NAMALWA (cell line): Measurements from ENCODE around the gene CDK17.
"Not testable (repeated sequence)": the region's sequence is repeated elsewhere in the genome, so short reads cannot be mapped to it uniquely, and the experiment has no call there.

Experiments
- DNase-seq: peaks from one replicate; pipeline ENCODE4 v3.0.0-alpha.2; 2015; ENCODE audit warnings: low spot score

The CDK17 gene

DNA sequence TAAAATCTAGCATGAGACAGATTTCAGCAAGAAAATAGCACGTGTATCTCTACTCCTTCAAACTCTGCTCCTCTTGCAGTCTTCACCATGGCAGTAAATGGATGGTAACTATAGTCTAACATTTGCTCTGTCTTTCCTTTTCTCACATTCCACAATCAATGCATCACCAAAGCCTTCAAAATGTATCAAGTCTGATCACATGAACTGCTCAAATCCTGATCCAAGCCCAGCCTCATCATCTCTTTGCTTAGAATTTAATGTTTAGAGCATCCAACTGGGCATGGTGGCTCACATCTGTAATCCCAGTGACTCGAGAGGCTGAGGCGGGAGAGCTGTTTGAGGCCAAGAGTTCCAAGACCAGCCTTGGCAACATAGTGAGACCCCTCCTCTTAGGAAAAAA is 45.9 kb downstream of the CDK17 start:
- DNase-seq = no peak

DNA sequence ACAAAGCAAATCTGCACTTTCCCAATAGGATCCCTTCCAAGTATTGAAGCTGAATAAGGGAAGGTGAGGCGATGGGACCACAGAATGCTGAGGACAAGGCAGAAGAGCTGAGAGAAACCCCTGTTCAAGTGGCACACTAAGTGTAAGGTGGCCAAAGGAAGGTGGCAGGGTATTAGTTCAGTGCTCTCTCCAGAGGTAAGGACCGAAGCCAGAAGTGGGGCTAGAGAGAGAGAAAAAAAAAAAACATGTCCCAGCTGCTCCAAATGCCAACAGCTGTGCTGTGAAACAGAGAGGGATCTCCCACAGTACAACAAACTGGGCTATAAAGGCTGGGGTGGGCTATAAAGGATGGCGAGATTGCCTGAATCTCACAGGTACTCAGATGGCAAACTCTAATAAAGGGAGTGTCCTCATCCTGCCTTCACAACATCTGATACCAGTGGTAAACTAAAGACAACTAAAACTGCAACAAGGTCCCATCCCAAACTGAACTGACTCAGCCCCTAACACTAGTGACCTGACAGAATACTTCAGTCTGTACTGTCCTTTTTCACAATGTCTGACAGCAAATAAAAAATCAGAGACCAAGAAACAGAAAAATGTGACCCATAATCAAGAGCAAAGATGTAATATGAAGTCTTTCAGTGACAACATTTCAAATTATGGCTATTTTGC is 47.9 kb downstream of the CDK17 start:
- DNase-seq = no peak

DNA sequence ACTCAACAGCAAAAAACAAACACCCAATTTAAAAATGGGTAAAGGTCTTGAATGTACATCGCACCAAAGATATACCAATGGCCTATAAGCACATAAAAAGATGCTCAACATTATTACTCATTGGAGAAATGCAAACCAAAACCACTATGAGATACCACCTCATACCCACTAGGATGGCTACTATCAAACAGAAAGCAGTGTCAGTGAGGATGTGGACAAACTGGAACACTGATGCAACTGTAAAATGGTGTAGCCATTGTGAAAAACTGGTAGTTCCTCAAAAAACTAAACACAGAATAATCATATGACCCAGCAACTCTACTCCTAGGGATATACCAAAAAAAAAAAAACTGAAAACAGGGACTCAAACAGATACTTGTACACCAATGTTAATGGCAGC is 49.3 kb downstream of the CDK17 start:
- DNase-seq = no peak

DNA sequence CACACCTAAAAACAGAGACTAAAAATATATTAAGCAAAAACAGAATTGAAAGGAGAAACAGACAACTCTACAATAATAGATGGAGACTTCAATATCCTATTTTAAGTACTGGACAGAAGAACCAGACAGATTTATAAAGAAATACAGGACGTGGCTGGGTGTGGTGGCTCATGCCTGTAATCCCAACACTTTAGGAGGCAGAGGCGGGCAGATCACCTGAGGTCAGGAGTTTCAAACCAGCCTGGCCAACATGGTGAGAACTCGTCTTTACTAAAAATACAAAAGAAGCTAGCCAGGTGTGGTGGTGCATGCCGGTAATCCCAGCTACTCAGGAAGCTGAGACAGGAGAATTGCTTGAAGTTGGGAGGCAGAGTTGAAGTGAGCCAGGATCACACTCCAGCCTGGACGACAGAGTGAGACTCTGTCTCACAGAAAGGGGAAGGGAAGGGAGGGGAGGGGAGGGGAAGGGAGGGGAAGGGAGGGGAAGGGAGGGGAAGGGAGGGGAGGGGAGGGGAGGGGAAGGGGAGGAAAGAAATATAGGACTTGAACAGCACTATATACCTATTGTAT is 53.0 kb downstream of the CDK17 start:
- DNase-seq = no peak

DNA sequence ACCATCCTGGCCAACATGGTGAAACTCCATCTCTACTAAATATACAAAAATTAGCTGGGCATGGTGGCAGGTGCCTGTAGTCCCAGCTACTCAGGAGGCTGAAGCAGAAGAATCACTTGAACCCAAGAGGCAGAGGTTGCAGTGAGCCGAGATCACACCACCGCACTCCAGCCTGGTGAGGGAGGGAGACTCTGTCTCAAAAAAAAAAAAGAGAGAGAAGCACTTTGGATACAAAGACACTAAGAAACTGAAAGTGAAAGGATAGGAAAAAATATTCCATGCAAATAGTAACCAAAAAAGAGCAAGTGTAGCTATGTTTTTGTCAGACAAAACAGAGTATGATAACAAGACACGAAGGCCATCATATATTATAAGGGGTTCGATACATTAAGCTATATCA is 53.5 kb downstream of the CDK17 start:
- DNase-seq = peak; percentile 22

DNA sequence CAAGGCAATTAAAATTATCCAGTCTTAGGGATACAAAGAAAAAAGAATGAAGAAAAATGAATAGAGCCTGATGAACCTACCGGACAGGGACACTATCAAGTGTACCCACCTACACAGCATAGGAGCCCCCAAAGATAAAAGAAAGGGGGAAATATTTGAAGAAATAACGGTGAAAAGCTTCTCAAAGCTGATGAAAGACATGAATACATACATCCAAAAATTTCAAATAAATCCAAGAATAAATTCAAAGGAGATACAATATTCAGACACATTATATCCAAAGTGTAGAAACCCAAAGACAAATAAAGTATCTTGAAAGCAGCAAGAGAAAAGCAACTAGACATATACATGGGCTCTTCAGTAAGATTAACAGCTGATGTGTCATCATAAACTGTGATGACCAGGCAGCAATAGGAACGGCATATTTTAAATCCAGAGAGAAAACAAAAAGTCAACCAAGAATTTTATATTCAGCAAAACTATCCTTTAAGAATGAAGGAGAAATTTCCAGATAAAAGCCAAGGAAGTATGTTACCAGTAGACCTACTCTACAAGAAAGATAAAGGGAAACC is 56.0 kb downstream of the CDK17 start:
- DNase-seq = no peak

DNA sequence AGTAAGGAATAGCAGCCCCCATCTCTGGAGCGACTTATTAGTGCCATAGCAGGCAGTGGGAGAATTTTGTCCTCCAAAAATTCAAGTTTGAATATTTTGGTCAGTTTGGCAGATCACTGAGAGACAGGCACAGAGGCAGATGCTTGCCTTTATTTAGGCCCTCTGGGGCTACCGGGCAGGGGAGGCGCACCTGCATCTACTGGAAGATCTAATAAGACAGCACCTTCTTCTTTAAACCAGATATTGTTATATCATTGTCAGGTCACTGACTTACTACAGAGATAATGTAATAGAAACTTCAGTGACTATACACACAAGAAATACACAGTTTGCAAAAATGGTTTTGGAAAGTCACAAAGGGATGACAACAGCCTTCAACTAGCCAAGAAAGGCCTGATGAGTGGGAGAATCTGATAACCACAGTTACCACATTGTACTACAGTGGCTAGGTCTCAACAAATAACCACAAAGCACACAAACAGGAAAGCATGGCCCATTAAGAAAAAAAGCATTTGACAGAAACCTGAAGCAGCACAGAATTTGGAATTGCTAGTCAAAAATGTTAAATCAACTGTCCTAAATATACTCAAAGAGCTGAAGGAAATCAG is 56.8 kb downstream of the CDK17 start:
- peak; percentile 26 for DNase-seq

DNA sequence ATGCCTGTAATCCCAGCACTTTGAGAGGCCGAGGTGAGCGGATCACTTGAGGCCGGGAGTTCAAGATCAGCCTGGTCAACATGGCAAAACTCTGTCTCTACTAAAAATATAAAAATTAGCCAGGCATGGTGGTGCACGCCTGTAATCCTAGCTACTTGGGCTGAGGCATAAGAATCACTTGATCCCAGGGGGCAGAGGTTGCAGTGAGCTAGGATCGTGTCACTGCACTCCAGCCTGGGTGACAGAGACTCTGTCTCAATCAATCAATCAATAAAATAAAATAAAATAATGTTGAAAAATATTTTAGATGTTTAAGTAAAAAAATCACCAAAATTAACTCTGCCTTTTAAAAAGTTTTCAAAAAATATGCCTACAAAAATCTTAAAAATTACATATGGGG is 60.6 kb downstream of the CDK17 start:
- not testable (repeated sequence) for DNase-seq

DNA sequence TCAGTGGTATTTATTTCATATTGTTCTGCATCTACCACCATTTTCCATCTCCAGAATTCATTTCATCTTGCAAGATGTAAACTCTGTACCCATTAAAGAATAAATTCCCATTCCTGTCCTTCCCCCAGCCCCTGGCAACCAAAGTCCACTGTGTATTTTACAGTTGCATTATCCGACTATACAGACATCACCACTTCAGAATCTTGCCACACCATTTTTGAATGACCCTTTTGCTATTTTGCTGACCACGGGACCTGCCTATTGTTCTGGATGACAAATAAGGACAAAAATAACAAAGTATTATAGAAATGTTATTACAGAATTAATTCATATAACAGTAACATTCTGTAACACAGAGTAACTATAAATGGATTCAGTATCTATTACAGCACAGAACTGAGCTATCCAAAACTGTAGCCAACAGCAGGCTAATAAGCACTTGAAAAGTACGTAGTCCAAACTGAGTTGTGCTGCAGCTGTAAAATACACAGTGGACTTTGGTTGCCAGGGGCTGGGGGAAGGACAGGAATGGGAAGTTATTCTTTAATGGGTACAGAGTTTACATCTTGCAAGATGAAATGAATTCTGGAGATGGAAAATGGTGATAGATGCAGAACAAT is 61.3 kb downstream of the CDK17 start:
- DNase-seq = no peak

DNA sequence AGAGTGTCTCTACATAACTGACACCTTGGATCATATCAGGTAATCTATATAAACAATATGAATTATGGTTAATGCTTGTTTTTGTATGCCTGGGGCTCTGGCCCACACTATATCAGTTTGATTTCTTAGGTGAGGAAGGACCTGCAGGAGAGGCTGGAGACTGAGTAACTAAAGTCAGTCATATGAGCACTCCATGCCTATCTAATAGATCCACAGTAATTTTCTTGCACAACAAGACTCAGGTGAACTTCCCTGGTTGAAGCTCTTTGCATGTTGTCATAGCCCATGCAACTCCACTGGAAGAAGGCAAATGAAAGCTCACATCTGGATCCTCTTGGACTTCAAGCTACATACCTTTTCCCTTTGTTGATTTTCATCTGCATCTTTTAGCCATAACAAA is 62.3 kb downstream of the CDK17 start:
- DNase-seq = no peak

DNA sequence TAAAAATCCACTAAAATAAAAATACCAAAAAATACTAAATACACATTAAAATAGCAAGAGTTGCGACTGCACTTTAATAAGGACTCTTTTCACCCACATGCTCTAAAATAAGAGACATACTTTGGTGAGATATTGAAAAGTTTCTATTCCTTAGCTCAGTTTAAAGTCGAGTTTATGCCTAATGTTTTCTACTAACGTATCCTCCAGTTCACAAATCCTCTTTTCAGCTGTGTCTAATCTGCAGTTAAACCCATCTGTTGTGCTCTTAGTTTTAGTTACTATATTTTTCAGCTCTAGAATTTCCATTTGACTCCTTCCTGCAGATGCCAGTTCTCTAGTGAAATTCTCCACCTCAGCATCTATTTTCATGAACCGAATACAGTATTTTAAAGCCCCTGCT is 63.8 kb downstream of the CDK17 start:
- DNase-seq = no peak

DNA sequence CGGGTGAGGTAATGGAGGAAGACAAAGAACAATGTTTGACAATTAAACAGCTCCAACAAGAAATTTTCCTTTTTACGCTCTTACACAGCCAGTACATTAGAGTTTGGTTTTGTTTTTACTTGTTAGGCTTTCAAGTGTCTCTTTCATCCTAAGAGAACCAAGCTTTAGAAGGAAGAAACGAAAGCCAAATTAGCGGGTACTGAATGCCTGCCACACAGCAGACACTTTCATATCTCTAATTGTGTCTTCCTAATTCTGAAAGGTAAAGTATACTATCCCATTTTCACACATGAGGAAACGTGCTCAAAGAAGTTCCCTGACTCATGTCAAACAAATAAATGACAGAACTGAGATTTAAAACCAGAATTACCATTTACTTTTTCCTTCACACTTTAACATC is 65.0 kb downstream of the CDK17 start:
- DNase-seq = no peak

DNA sequence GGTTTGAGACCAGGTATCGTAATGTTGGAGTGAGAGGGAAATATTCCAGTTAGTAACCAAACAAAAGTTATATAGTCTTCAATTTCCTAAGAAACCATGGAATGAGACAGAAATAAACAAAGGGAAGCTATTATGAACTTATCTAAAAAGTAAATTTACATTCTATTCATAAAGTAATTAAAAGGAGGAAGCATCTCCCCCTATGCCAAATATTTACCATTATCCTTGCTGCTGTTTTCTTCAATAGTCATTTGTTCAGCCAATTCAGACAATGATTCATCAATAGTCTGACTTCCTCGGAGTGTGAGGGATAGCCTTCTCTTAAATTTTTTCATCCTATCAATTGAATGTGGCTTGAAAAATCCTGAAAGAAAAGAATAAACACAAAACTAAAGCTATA is 65.7 kb downstream of the CDK17 start:
- DNase-seq = no peak

DNA sequence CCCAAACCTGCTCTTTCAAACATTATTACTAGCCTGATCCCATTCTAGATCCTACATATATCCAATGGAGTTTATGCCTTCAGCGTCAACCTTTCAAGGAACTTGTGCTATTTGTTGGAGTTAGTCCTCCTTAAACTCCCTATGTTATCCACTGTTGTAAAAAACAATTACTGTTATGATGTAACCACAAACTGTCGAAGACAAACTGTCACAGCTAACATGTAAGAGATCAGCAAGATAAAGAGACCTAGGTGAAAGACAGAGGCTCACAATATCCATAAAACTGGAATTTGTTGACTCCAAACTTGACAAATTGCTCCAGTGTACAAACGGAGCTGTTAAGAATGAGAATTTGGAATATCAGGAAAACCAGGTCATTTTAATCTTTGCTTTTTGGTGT is 70.7 kb downstream of the CDK17 start:
- no peak for DNase-seq

DNA sequence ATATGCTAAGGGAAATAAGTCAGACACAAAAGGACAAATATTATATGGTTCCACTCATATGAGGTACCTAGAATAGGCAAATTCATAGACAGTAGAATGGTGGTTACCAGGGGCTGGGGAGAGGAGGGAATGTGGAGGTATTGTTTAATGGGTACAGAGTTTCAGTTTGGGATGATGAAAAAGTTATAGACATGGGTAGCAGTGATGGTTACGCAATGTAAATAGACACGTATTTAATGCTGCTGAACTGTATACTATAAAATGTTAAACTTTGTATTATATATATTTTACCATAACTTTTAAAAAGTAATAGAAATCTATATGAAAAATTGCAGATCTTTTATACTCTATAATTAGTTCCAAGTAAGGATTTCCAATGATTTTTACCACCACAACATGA is 71.2 kb downstream of the CDK17 start:
- no peak for DNase-seq

DNA sequence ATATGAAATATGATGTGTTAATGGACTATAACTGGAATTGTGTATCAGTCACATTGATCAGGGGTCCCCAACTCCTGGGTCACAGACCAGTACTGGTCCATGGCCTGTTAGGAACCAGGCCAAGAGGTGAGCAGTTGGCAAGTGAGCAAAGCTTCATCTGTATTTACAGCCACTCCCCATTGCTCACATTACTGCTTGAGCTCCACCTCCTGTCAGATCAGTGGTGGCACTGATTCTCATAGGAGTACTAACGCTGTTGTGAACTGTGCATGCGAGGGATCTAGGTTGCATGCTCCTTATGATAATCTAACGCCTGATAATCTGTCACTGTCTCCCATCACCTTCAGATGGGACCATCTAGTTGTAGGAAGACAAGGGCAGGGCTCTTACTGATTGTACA is 72.3 kb downstream of the CDK17 start:
- peak; percentile 71 for DNase-seq

DNA sequence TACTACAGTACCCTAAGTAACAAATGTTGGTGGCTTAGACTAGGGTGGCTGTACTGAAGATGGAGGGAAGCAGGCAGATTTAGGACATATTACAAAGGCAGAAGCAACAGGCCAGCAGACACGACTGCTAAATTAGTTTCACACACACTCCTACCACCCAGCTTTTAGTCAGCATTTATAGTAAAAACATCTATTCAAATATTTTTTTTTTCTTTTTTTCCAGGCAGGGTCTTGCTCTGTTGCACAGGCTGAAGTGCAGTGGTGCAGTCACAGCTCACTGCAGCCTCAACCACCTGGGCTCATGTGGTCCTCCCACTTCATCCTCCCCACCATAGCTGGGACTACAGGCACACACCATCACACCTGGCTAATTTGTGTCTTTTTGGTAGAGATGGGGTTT is 72.9 kb downstream of the CDK17 start:
- peak; percentile 75 for DNase-seq

DNA sequence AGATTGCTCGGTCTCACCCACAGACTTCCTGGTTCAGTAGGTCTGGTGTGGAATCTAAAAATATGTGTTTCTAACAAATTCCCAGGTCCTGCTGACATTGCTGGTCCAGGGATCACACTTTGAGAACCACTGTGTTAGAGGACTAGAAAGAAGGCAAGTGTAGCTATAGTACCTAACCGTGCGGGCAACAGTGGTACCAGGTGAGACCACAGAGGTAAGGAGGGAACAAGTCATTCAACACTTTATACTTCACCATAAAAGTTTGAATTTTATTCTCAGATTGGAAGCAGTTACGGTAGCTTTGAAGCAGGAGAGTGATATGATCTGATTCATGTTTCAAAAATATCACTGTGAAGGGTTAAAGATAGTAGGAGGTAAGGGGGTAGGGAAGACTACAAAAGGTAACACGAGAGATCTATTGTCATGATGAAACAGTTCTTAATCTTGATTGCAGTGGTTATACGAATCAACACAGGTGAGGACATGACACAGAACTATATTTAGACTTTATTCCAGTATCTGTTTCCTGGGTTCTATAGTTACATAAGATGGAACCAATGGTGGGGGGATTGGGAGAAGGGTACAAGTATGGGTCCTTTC is 73.5 kb downstream of the CDK17 start:
- no peak for DNase-seq

DNA sequence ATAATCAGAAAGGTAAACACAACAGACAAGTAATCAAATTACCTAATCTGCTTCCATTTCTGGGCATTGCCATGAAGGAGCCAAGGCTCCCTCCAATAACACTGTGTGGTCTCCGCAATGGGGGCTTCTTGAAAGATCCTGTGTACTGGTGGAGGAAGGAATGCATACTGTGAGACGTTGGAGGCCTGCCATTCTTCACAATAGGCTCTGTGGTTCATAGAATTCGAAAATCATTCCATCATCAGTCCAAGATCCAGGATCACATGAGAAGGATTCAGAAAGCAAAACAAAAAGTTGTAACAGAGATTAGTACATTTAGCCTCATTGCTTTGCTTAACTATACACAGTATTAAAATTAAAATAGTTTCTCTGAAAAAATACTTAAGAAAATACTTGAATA is 76.3 kb downstream of the CDK17 start:
- no peak for DNase-seq

DNA sequence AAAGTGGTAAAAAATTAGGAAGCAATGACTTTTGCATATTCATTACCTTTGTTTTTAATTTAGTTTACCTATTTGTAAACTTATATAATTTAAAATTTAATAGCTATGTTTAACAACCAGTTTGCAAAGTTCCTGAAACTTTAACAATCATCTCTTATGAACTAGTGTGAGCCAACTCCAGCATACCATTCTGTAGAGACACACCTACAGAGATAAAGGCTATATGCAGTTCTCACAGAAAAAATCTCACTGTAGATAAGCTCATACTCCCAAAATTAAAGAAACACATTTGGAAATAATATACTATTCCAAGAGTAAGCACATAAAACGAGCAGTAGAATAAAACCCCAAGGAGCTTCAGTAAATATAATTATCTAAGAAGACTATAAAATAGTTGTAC is 77.5 kb downstream of the CDK17 start:
- no peak for DNase-seq

DNA sequence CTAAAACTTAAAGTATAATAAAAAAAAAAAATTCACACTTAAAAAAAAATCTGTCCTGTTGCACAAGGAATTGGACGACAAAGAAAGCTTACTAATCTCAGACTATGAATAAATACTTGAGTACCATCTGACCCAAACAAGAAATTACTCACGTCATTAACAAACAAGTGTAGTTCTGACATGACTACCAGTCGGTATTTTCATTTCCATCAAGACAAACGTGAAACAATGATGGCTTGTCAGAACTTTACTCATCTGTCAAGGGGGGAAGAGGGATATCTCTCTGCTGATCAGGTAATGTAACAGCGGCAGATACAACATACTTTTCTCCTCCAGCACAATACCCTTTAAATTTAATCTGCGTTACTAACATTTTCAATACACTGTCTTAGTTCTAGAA is 78.3 kb downstream of the CDK17 start:
- no peak for DNase-seq

DNA sequence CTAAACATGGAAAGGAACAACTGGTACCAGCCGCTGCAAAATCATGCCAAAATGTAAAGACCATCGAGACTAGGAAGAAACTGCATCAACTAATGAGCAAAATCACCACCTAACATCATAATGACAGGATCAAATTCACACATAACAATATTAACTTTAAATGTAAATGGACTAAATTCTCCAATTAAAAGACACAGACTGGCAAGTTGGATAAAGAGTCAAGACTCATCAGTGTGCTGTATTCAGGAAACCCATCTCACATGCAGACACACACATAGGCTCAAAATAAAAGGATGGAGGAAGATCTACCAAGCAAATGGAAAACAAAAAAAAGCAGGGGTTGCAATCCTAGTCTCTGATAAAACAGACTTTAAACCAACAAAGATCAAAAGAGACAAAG is 82.4 kb downstream of the CDK17 start:
- DNase-seq = not testable (repeated sequence)
